H1 (cell line): ENCODE data around the gene PKD1. TPM values are rescaled to one million over a fixed set of nuclear protein-coding genes. Genes with fewer than 3 reads are reported as not detected.
"Not testable (repeated sequence)": the region's sequence is repeated elsewhere in the genome, so short reads cannot be mapped to it uniquely, and the experiment has no call there.

ENCODE experiments used
- CTCF ChIA-PET: fragments of 300-600 bp; sonication (Branson Sonifier 250); formaldehyde crosslinking; loops from one replicate; lab custom pipeline; 2021; ENCODE audit not compliant: partially characterized antibody; lab: Charles Lee
- POLR2A ChIA-PET: fragments of 300-600 bp; sonication (Branson Sonifier 250); formaldehyde crosslinking; loops from one replicate; lab custom pipeline; 2021; ENCODE audit warnings: inconsistent platforms; ENCODE audit not compliant: partially characterized antibody; lab: Charles Lee
- DNase-seq, 2 experiments: peaks; one replicate each; pipeline versions ENCODE4 v3.0.0 to v3.0.0-alpha.2; 2010 to 2022; ENCODE audit warnings: low spot score in 2 of 2, low read depth in 1 of 2, mixed read lengths in 1 of 2
- FAIRE-seq: peaks from 2 replicates; lab custom pipeline; 2011; peaks lifted over from hg19 to GRCh38; lab: Jason Lieb, UNC
- H2AFZ ChIP-seq: 2 replicates; pipeline ENCODE4 v1.8.1; 2012; ENCODE audit warnings: low read length, inconsistent platforms
- H2AK5ac ChIP-seq: 2 replicates; pipeline ENCODE4 v1.6.1; 2013; ENCODE audit warnings: low read depth, low read length
- H2BK120ac ChIP-seq: replicated peaks from 2 replicates; pipeline ENCODE3; 2013; ENCODE audit warnings: low read depth, low read length, inconsistent platforms
- H2BK12ac ChIP-seq: 2 replicates; pipeline ENCODE4 v1.6.1; 2013; ENCODE audit warnings: low read depth, low read length
- H2BK15ac ChIP-seq: 2 replicates; pipeline ENCODE4 v1.6.1; 2013; ENCODE audit warnings: low read length
- H2BK20ac ChIP-seq: 2 replicates; pipeline ENCODE4 v1.6.1; 2013; ENCODE audit warnings: low read length
- H2BK5ac ChIP-seq: 2 replicates; pipeline ENCODE4 v1.6.1; 2013; ENCODE audit warnings: low read depth, low read length
- H3K14ac ChIP-seq: 2 replicates; pipeline ENCODE4 v1.6.1; 2013; ENCODE audit warnings: inconsistent platforms; ENCODE audit not compliant: insufficient read length
- H3K18ac ChIP-seq: 2 replicates; pipeline ENCODE4 v1.6.1; 2013; ENCODE audit warnings: low read length; ENCODE audit errors: extremely low read depth
- H3K23ac ChIP-seq: 2 replicates; pipeline ENCODE4 v1.6.1; 2013; ENCODE audit warnings: inconsistent platforms; ENCODE audit not compliant: insufficient read length
- H3K23me2 ChIP-seq: 2 replicates; pipeline ENCODE4 v1.6.1; 2013; ENCODE audit warnings: low read depth, low read length
- H3K27ac ChIP-seq: 2 replicates; pipeline ENCODE4 v1.6.1; 2011; ENCODE audit warnings: low read depth, low read length, inconsistent platforms
- H3K27me3 ChIP-seq, 4 experiments: replicated peaks in 1 of 4; 1 replicate in 1 of 4; 2 replicates in 3 of 4; pipeline versions ENCODE4 v1.6.1 to v1.8.1; 2011 to 2013; ENCODE audit warnings: low read length in 3 of 4, mild to moderate bottlenecking in 3 of 4, inconsistent platforms in 2 of 4, mixed read lengths in 2 of 4, moderate library complexity in 1 of 4; ENCODE audit not compliant: control insufficient read depth in 3 of 4, insufficient read depth in 3 of 4; ENCODE audit errors: extremely low read depth in 1 of 4
- H3K36me3 ChIP-seq, 4 experiments: 2 replicates each; pipeline versions ENCODE4 v1.6.1 to v1.8.1; 2011 to 2013; ENCODE audit warnings: mild to moderate bottlenecking in 4 of 4, low read length in 3 of 4, moderate library complexity in 2 of 4, control low read depth in 1 of 4, inconsistent platforms in 1 of 4; ENCODE audit not compliant: insufficient read depth in 4 of 4, control insufficient read depth in 2 of 4
- H3K4ac ChIP-seq: replicated peaks from 2 replicates; pipeline ENCODE3; 2013; ENCODE audit warnings: low read length, low read depth, mixed read lengths, inconsistent platforms; ENCODE audit not compliant: insufficient read length
- H3K4me1 ChIP-seq, 4 experiments: replicated peaks in 1 of 4; 1 replicate in 1 of 4; 2 replicates in 3 of 4; pipeline versions ENCODE4 v1.6.1 to v1.8.1; 2011 to 2013; ENCODE audit warnings: low read length in 3 of 4, inconsistent platforms in 2 of 4, mixed read lengths in 1 of 4; ENCODE audit not compliant: insufficient read depth in 4 of 4, control insufficient read depth in 3 of 4
- H3K4me2 ChIP-seq, 2 experiments: 2 replicates each; pipeline versions ENCODE4 v1.6.1 to v1.8.1; 2011 to 2013; ENCODE audit warnings: low read depth in 2 of 2, low read length in 2 of 2, control low read depth in 1 of 2, inconsistent platforms in 1 of 2, mild to moderate bottlenecking in 1 of 2; ENCODE audit not compliant: insufficient read depth in 1 of 2
- H3K4me3 ChIP-seq, 4 experiments: fragments of 200-600, 300-600 bp in 1 of 4; sonication (generic), shearing (Covaris generic), sonication (Bioruptor Twin) in 1 of 4; 2 replicates each; pipeline versions ENCODE4 v1.5.1 to v1.8.1; 2011 to 2016; ENCODE audit warnings: low read length in 4 of 4, low read depth in 3 of 4, control low read depth in 2 of 4, inconsistent platforms in 2 of 4, mild to moderate bottlenecking in 2 of 4, mixed read lengths in 1 of 4, moderate library complexity in 1 of 4; ENCODE audit not compliant: insufficient read depth in 2 of 4; ENCODE audit errors: extremely low read depth in 1 of 4
- H3K56ac ChIP-seq: replicated peaks from 2 replicates; pipeline ENCODE3; 2013; ENCODE audit warnings: low read depth, mild to moderate bottlenecking, mixed read lengths, low read length, inconsistent platforms; ENCODE audit not compliant: insufficient read length
- H3K79me1 ChIP-seq: 2 replicates; pipeline ENCODE4 v1.6.1; 2013; ENCODE audit warnings: low read depth, low read length, control low read depth
- H3K79me2 ChIP-seq, 2 experiments: 2 replicates each; pipeline versions ENCODE4 v1.6.1 to v1.8.1; 2012 to 2013; ENCODE audit warnings: low read length in 2 of 2, mild to moderate bottlenecking in 2 of 2, inconsistent platforms in 1 of 2; ENCODE audit not compliant: insufficient read depth in 2 of 2, control insufficient read depth in 1 of 2
- H3K9ac ChIP-seq, 4 experiments: replicated peaks in 1 of 4; 1 replicate in 1 of 4; 2 replicates in 3 of 4; pipeline versions ENCODE4 v1.6.1 to v1.8.1; 2011 to 2013; ENCODE audit warnings: low read depth in 3 of 4, low read length in 3 of 4, control low read depth in 2 of 4, mild to moderate bottlenecking in 2 of 4, moderate library complexity in 2 of 4, inconsistent platforms in 1 of 4; ENCODE audit errors: extremely low read depth in 1 of 4
- H3K9me3 ChIP-seq, 2 experiments: 2 replicates each; pipeline versions ENCODE4 v1.6.1 to v1.8.1; 2012 to 2013; ENCODE audit warnings: mild to moderate bottlenecking in 2 of 2, moderate library complexity in 2 of 2, control low read depth in 1 of 2, inconsistent platforms in 1 of 2, low read depth in 1 of 2, low read length in 1 of 2, mixed read lengths in 1 of 2; ENCODE audit not compliant: insufficient read depth in 2 of 2
- H4K20me1 ChIP-seq, 2 experiments: replicated peaks in 1 of 2; 2 replicates each; pipeline versions ENCODE3 to v1.8.1; 2011 to 2013; ENCODE audit warnings: inconsistent platforms in 2 of 2, low read length in 2 of 2, mild to moderate bottlenecking in 1 of 2; ENCODE audit not compliant: insufficient read depth in 2 of 2, control insufficient read depth in 1 of 2
- H4K5ac ChIP-seq: 2 replicates; pipeline ENCODE4 v1.6.1; 2013; ENCODE audit warnings: low read length, low read depth, mixed read lengths, inconsistent platforms; ENCODE audit not compliant: insufficient read length
- H4K8ac ChIP-seq: 2 replicates; pipeline ENCODE4 v1.8.0; 2013; ENCODE audit warnings: mild to moderate bottlenecking, moderate library complexity, low read length, inconsistent platforms; ENCODE audit not compliant: insufficient read depth; ENCODE audit errors: extremely low read depth
- H4K91ac ChIP-seq: replicated peaks from 2 replicates; pipeline ENCODE3; 2013; ENCODE audit warnings: low read length, mixed read lengths, inconsistent platforms; ENCODE audit not compliant: insufficient read length
- WGBS, 2 experiments: shearing (Covaris generic) in 1 of 2; methylation state at CpG; one replicate each; pipeline versions ENCODE4 v1.1.6 to v1.1.7; 2013 to 2015; ENCODE audit warnings: low lambda C conversion rate in 2 of 2, mixed read lengths in 2 of 2, inconsistent platforms in 1 of 2, low coverage in 1 of 2, missing lambda C conversion rate in 1 of 2; ENCODE audit not compliant: insufficient replicate concordance in 2 of 2, insufficient coverage in 1 of 2, insufficient read length in 1 of 2; ENCODE audit errors: extremely low coverage in 1 of 2, missing lambda C conversion rate in 1 of 2; 5-methylcytosine and 5-hydroxymethylcytosine counted together
- polyA plus RNA-seq, 7 experiments: library from polyadenylated mRNA; depleted of rRNA in 3 of 7; stranded (reverse) in 5 of 7; unstranded in 2 of 7; fragments of >200 nt in 5 of 7; fragments of 200-250 nt in 2 of 7; gene quantifications; 1 replicate in 5 of 7; 2 replicates in 1 of 7; 4 replicates in 1 of 7; pipeline versions ENCODE4 v1.2.1 to v1.2.3, GENCODE V29; 2011 to 2013; ENCODE audit warnings: missing spikeins in 2 of 7, mixed read lengths in 2 of 7
- total RNA-seq: library from RNA; stranded (reverse); fragmentation: NEBNext Ultra II Directional; extraction: Animal tissue kit (Norgen Biotek cat#: 25700); gene quantifications from 2 replicates; pipeline ENCODE4 v1.2.1, GENCODE V29; 2021

Gene PKD1
- total and polyA plus RNA-seq, 2 of the 8 experiments (the other 6 are each of a cell fraction or from before 2014, with no cell fraction given), result 40.6 to 52.7 TPM

GRCh38 chr16:2114885-2115590 lies 20.7 kb downstream of the PKD1 start:
- H2AFZ ChIP-seq, H3K4ac ChIP-seq, FAIRE-seq, H2BK120ac ChIP-seq, H3K27me3 ChIP-seq, H3K4me1 ChIP-seq, DNase-seq, H3K14ac ChIP-seq, H3K9ac ChIP-seq, POLR2A ChIA-PET, H3K79me1 ChIP-seq, H2BK5ac ChIP-seq, H2BK20ac ChIP-seq, H4K20me1 ChIP-seq, H4K91ac ChIP-seq, H3K9me3 ChIP-seq, H4K8ac ChIP-seq, H2BK15ac ChIP-seq, H3K23ac ChIP-seq, H3K56ac ChIP-seq, H3K23me2 ChIP-seq, H3K4me3 ChIP-seq, H4K5ac ChIP-seq, H3K18ac ChIP-seq, H2AK5ac ChIP-seq, H2BK12ac ChIP-seq, H3K79me2 ChIP-seq, H3K27ac ChIP-seq, H3K4me2 ChIP-seq: not testable (repeated sequence)
- WGBS, 2 experiments, result 92% methylated on average over 18 of the region's 34 CpGs; no CpG with 5 or more reads in 1 of the 2 experiments
- H3K36me3 ChIP-seq, result peaks cover 0 to 20% (median 0%) of the 10 kb centered on the region in 4 experiments; a peak in 1 of 8 replicates
- CTCF ChIA-PET, result interaction anchor here (1.0 kb wide), 1 partner anchor 111 kb away, joined by 3 read pairs; no protein-coding TSS in a partner anchor

GRCh38 chr16:2114225-2114624 lies 21.5 kb downstream of the PKD1 start:
- H2BK12ac ChIP-seq, H3K4me1 ChIP-seq, H2AFZ ChIP-seq, FAIRE-seq, DNase-seq, H3K14ac ChIP-seq, H3K27me3 ChIP-seq, H3K79me2 ChIP-seq, H4K91ac ChIP-seq, H3K56ac ChIP-seq, H4K20me1 ChIP-seq, H3K9me3 ChIP-seq, H3K4me2 ChIP-seq, H4K5ac ChIP-seq, H2BK120ac ChIP-seq, H3K9ac ChIP-seq, H3K27ac ChIP-seq, H2BK20ac ChIP-seq, H3K4me3 ChIP-seq, H3K79me1 ChIP-seq, H4K8ac ChIP-seq, H2BK5ac ChIP-seq, CTCF ChIA-PET, H3K23ac ChIP-seq, H3K23me2 ChIP-seq, H2BK15ac ChIP-seq, H2AK5ac ChIP-seq, H3K4ac ChIP-seq, POLR2A ChIA-PET, H3K18ac ChIP-seq: not testable (repeated sequence)
- H3K36me3 ChIP-seq, result peaks cover 0 to 27% (median 0%) of the 10 kb centered on the region in 4 experiments; a peak in 1 of 8 replicates
- 95% methylated on average over 18 of the region's 26 CpGs; no CpG with 5 or more reads in 1 of the 2 experiments for WGBS, 2 experiments
